Endodermal cell (in vitro differentiated cells): ENCODE measurements around the gene MON1A. TPM values are rescaled to one million over a fixed set of nuclear protein-coding genes. Genes with fewer than 3 reads are reported as not detected.
A peak's percentile ranks its signal among the peaks of the same experiment; 100 is the strongest.

ENCODE experiments used
- DNase-seq: peaks from one replicate; pipeline ENCODE4 v3.0.0-alpha.2; 2017
- H3K27ac ChIP-seq: 2 replicates; pipeline ENCODE4 v1.5.1; 2013; ENCODE audit warnings: mild to moderate bottlenecking, low read depth, low read length, moderate library complexity
- H3K27me3 ChIP-seq: 2 replicates; pipeline ENCODE4 v1.6.1; 2013; ENCODE audit warnings: mild to moderate bottlenecking, low read length, moderate library complexity; ENCODE audit not compliant: insufficient read depth, control insufficient read depth, poor library complexity, severe bottlenecking
- H3K36me3 ChIP-seq: 2 replicates; pipeline ENCODE4 v1.7.0; 2013; ENCODE audit warnings: mild to moderate bottlenecking, low read length, moderate library complexity; ENCODE audit not compliant: control insufficient read depth, insufficient read depth
- H3K4me1 ChIP-seq: one replicate; pipeline ENCODE4 v1.7.0; 2013; ENCODE audit warnings: low read length; ENCODE audit not compliant: control insufficient read depth, insufficient read depth
- H3K4me3 ChIP-seq: 2 replicates; pipeline ENCODE4 v1.5.1; 2013; ENCODE audit warnings: mild to moderate bottlenecking, low read length, moderate library complexity
- H3K9ac ChIP-seq: 2 replicates; pipeline ENCODE4 v1.6.1; 2013; ENCODE audit warnings: mild to moderate bottlenecking, low read length, moderate library complexity; ENCODE audit not compliant: poor library complexity, severe bottlenecking; ENCODE audit errors: extremely low read depth
- H3K9me3 ChIP-seq: 2 replicates; pipeline ENCODE4 v1.6.1; 2013; ENCODE audit warnings: mild to moderate bottlenecking, low read length, moderate library complexity; ENCODE audit not compliant: control insufficient read depth
- H3K27ac Mint-ChIP-seq: 2 replicates; pipeline ENCODE4 v1.8.0; 2020; ENCODE audit warnings: mixed read lengths
- H3K27me3 Mint-ChIP-seq: 2 replicates; pipeline ENCODE4 v1.8.0; 2021; ENCODE audit warnings: mild to moderate bottlenecking, mixed read lengths; ENCODE audit not compliant: insufficient read depth
- H3K36me3 Mint-ChIP-seq: 2 replicates; pipeline ENCODE4 v1.8.0; 2020; ENCODE audit warnings: low read depth, mixed read lengths
- H3K4me1 Mint-ChIP-seq: 2 replicates; pipeline ENCODE4 v1.8.0; 2020; ENCODE audit warnings: mixed read lengths
- H3K4me3 Mint-ChIP-seq: 2 replicates; pipeline ENCODE4 v1.8.0; 2020; ENCODE audit warnings: mild to moderate bottlenecking, moderate library complexity, mixed read lengths
- H3K9me3 Mint-ChIP-seq: 2 replicates; pipeline ENCODE4 v1.8.0; 2020; ENCODE audit warnings: mild to moderate bottlenecking, mixed read lengths
- CTCF ChIP-seq: fragments of 200-600 bp; sonication (generic); conservative IDR thresholded peaks from 2 replicates; pipeline ENCODE4 v1.5.0; 2021; ENCODE audit warnings: antibody characterized with exemption, mild to moderate bottlenecking
- WGBS, 2 experiments: methylation state at CpG; one replicate each; pipeline versions ENCODE4 v1.1.5 to v1.1.7; 2013; ENCODE audit warnings: missing lambda C conversion rate in 2 of 2, mixed read lengths in 1 of 2; ENCODE audit not compliant: insufficient coverage in 1 of 2, insufficient read length in 1 of 2; 5-methylcytosine and 5-hydroxymethylcytosine counted together
- total RNA-seq, 2 donors: library from RNA; stranded (reverse); fragmentation: NEBNext Ultra II Directional in 1 of 2; extraction: Animal tissue kit (Norgen Biotek cat#: 25700) in 1 of 2; gene quantifications; 2 replicates in 1 of 2; 3 replicates in 1 of 2; pipeline ENCODE4 v1.2.1, GENCODE V29; 2021

Gene MON1A
- total RNA-seq, 2 donors from 2014 or later: 4.1 to 6.2 TPM

GRCh38 chr3:49899815-49900214, 29.8 kb downstream of the MON1A start:
- DNase-seq: peak; percentile 82

GRCh38 chr3:49898991-49899390, 30.6 kb downstream of the MON1A start:
- H3K9ac ChIP-seq: no peak overlapping the region
- WGBS, 2 experiments: 82 to 87% methylated on average over 4 to 5 of the region's 6 CpGs

More at GRCh38 chr3:49899815-49900214, 29.8 kb downstream of the MON1A start:
- Mint-ChIP-seq H3K36me3 (no peaks in the 10 kb centered on the region), H3K4me1 (peaks cover 3% of the 10 kb centered on the region), H3K27me3 (peaks cover 3% of the 10 kb centered on the region), H3K27ac (no peak overlapping the region), H3K9me3 (no peaks in the 10 kb centered on the region), H3K4me3 (no peak overlapping the region)
- Histone ChIP-seq H3K4me3 (no peak overlapping the region), H3K36me3 (no peaks in the 10 kb centered on the region), H3K9me3 (no peaks in the 10 kb centered on the region), H3K27ac (no peak overlapping the region), H3K4me1 (no peaks in the 10 kb centered on the region), H3K9ac (no peak overlapping the region), H3K27me3 (no peaks in the 10 kb centered on the region)
- peak; percentile 75 for TF ChIP-seq CTCF
- WGBS, 2 experiments: 78 to 80% methylated on average over 3 to 5 of the region's 5 CpGs

DNA sequence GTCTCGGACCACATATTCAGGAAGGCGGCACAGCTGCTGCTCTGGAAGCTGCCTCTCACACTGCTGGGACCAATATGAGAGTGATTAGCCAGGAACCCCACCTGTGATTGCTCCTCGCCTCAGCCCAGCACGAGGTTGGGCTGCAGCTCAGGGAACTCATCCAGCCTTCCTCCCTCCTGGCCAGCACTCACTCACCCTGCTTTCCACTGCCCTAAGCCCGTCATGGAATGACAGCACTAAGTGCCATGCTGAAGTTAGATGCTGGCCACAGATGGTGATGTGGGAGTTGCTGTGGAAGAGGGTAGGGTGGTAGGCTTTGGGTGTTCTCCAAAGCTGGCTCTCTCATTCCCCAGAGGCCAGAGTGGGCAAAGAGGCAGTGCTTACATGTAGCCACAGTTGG, 33.3 kb downstream of the MON1A start:
- Histone ChIP-seq H3K4me1 (no peaks in the 10 kb centered on the region), H3K36me3 (no peaks in the 10 kb centered on the region), H3K9me3 (no peaks in the 10 kb centered on the region), H3K27ac (no peak overlapping the region), H3K4me3 (no peak overlapping the region), H3K9ac (no peak overlapping the region), H3K27me3 (no peaks in the 10 kb centered on the region)
- no peak overlapping the region for H3K27ac Mint-ChIP-seq
- no peaks in the 10 kb centered on the region for H3K36me3 Mint-ChIP-seq
- no peaks in the 10 kb centered on the region for H3K4me1 Mint-ChIP-seq
- no peak for DNase-seq
- H3K9me3 Mint-ChIP-seq: no peaks in the 10 kb centered on the region
- WGBS, 2 experiments: 86 to 93% methylated on average over 2 to 5 of the region's 5 CpGs
- no peak for TF ChIP-seq CTCF
- H3K4me3 Mint-ChIP-seq: no peak overlapping the region
- no peaks in the 10 kb centered on the region for H3K27me3 Mint-ChIP-seq

More at GRCh38 chr3:49898991-49899390, 30.6 kb downstream of the MON1A start:
- no peak for DNase-seq
- TF ChIP-seq CTCF: peak; percentile 33
- Histone ChIP-seq H3K4me1 (no peaks in the 10 kb centered on the region), H3K4me3 (no peak overlapping the region), H3K27ac (no peak overlapping the region), H3K27me3 (no peaks in the 10 kb centered on the region), H3K9me3 (no peaks in the 10 kb centered on the region), H3K36me3 (no peaks in the 10 kb centered on the region)
- peaks cover 1% of the 10 kb centered on the region for H3K4me1 Mint-ChIP-seq
- no peak overlapping the region for H3K4me3 Mint-ChIP-seq
- no peaks in the 10 kb centered on the region for H3K9me3 Mint-ChIP-seq
- no peaks in the 10 kb centered on the region for H3K36me3 Mint-ChIP-seq
- peaks cover 3% of the 10 kb centered on the region for H3K27me3 Mint-ChIP-seq
- H3K27ac Mint-ChIP-seq: no peak overlapping the region
